Amniotic stem cell (primary cell): ENCODE measurements around the gene P2RY1.
"Not testable (repeated sequence)": the region's sequence is repeated elsewhere in the genome, so short reads cannot be mapped to it uniquely, and the experiment has no call there.

Experiments used
- DNase-seq: peaks from one replicate; lab custom pipeline; 2025; lab: John Stamatoyannopoulos, UW

P2RY1 gene

DNA sequence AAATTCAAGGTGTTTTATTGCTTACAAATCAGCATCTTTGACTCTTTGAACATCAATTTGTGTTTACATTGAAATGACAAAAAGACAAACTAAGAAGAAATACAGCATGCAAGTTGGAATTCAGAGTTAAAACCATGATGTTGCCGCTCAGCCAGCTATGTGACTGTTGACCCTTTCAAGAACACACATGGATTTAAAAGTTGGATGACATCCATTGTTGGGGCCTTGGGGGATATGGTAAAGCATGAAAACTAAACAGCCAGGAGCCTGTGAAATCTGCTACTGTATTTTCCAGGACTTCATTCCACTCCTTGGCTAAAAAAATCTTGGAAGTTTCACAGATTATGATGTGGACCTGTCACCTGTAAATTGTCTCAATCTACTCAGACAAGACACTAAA is 4.6 kb downstream of the P2RY1 start:
- DNase-seq = no peak

DNA sequence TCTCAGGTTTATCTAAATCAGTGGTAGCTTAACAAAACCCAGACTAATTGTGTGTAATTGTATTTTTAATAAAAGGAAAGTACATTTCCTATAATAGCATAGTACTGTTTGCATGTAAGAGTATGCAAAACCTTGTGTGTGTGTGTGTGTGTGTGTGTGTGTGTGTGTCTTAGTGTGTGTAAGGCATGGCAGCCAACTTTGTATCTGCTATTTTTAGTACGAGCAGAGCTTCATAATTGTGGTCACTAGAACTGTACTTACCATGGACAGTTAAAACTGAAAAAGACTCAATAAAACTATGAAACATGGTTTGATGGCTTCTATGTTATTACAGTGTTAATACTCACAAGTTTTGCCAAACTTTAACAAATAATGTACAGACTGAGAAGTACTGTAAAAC is 6.2 kb downstream of the P2RY1 start:
- no peak for DNase-seq

DNA sequence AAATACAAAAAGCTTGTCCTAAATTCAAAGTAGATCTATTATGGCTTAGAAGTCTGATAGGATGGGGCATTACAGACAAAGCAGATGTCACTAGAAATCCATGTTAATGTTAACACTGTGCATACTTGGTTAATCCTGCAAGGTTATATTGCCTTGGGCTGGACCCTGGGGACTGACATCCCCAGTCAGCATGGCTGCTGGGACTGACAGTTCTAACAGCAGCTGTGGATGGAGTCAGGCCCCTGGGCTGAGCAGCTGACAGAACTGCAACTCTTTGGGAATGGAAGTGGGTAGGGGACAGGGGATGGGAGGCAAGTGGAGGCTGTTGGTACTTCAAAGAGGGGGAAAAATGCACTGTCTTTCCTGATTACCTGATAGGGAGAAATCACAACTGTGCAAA is 7.5 kb downstream of the P2RY1 start:
- DNase-seq = no peak

DNA sequence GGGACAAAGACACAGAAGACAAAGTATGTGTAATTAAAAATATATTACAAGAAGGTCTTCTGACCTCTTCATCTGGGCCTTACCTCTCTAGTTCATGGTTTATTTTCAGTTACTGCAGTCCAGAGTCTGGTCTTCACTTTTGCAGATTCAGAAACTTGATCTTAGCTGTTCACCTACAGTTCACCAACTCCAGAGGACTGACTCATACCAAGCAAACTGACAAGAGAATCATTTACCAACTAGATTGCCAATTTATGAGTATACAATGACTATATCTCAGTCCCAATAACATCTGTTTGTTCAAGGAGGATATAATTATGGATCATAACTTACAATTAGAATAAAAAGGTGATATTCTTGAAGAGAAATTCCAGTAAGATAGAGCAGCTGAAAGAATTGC is 9.0 kb downstream of the P2RY1 start:
- no peak for DNase-seq

DNA sequence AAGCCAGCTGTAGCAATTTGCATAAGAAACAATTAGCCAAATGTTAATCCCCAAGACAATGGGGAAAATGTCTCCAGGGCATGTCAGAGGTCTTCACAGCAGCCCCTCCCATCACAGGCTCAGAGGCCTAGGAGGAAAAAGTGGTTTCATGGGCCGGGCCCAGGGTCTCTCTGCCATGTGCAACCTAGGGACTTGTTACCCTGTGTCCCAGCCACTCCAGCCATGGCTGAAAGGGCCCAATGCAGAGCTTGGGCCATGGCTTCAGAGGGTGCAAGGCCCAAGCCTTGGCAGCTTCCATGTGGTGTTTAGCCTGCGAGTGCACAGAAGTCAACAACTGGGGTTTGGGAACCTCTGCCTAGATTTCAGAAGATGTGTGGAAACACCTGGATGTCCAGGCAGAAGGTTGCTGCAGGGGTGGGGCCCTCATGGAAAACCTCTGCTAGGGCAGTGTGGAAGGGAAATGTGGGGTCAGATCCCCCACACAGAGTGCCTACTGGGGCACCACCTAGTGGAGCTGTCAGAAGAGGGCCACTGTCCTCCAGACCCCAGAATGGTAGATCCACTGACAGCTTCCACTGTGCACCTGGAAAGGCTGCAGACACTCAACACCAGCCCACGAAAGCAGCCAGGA is 11.8 kb downstream of the P2RY1 start:
- not testable (repeated sequence) for DNase-seq

DNA sequence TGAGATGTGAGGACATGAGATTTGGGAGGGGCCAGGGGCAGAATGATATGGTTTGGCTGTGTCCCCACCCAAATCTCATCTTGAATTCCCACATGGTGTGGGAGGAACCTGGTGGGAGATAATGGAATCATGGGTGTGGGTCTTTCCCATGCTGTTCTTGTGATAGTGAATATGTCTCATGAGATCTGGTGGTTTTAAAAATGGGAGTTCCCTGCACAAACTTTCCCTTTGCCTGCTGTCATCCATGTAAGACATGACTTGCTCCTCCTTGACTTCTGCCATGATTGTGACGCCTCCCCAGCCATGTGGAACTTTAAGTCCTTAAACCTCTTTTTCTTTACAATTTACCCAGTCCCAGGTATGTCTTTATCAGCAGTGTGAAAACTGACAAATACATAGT is 12.7 kb downstream of the P2RY1 start:
- not testable (repeated sequence) for DNase-seq

DNA sequence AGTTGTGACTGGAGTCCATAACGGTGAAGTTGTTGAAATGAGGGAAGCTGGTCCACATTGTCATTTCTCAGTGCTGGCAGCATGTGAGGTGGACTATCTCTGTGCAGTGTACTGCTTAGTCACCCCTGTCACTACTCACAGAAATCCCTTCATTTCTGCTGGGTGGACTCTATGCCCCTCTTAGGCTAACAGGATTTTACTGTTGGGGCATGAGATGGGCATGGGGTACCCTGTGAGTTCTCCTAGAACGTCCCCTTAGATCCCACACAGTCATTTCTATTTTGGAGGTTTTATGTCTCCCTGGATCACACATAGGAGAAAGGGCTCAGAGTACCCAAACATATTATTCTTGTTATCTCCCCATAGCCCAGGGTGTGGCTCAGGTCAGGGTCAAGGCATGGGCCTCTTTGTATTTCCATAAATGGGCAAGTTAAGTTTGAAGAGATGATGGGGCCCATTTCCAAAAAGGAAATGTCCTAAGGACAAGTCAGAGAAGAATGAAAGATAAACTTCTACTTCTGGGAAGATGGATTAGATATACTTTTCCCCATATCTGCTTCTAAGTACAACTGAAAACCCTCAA is 15.2 kb downstream of the P2RY1 start:
- DNase-seq = no peak

DNA sequence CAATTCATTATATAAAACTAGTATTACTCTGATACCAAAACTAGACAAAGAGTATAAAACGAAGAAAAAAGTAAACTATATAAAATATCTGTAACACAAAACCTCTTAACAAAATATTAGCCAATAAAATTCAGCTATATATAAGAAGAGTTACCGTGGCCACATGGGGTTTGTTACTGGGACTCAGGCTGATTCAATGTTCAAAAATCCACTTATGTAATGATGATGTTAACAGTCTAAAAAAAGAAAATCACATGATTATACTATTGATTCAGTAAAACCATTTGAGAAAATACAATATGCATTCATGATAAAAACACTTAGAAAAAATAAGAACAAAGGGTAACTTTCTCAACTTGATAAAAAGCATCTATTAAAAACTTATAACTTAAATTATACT is 18.3 kb downstream of the P2RY1 start:
- DNase-seq = no peak

DNA sequence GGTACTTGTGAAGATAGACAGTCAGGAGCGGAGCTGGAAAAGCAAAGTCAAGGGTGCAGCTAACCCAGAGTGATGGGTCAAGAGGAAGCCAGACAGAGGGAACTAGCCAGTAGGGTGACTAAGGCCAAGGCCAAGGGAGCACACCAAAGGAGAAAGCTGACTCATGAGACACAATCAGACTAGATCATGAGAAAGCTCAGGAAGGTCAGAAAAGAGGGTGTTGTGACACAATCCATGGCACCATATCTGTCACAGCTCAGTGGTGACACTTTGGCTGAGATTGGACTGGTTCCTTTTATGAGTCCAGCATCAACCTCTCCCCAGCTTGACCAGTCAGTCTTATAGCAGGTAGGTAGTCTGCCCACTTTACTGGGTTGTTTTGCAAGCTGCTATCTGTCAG is 22.2 kb downstream of the P2RY1 start:
- no peak for DNase-seq

DNA sequence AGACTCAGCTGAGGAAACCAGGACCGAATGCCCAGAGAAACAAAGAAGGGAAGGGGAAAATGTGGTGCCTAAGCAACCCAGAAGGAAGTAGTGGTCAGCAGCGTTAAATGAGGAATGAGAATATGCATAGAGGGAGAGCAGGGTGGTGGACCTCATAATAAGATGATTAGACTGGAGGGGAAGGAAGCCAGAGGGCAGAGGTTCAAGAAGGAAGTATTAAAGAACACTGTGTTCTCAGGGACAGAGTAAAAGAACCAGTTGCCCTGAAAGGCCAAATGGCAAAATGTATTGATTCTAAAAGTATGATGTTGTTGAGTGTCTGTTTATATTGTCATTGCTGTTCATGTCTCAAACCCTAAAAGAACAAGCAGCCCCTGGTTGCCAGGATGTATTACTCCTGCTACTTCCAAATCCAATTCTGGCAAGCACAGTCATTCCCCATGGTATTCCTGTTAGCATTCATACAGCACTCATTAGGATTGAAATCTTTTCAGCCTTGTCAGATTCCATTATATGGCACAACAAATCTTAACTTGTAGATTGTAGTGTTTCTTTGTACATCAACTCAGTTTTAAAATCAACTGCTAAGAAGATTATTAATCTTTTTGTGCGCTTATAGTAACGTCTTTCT is 23.4 kb downstream of the P2RY1 start:
- DNase-seq = no peak

DNA sequence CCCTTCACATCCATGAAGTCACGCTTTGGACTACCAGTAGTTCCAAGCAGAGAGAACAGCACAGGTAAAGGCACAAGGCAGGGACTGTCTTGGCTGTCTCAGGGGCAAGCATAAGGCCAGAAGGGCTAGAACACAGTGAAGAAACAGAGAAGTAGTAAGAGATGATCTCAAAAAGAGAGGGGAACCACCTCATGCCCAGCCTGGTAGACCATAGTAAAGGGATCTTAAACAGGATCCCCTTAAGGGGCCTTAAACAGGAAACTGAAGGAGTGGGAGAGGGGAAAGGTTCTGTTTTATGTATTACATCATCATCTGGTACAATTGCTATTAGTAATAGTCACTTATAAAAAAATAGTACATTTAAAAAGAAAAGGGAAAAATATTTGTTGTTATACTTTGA is 25.8 kb downstream of the P2RY1 start:
- DNase-seq = no peak

DNA sequence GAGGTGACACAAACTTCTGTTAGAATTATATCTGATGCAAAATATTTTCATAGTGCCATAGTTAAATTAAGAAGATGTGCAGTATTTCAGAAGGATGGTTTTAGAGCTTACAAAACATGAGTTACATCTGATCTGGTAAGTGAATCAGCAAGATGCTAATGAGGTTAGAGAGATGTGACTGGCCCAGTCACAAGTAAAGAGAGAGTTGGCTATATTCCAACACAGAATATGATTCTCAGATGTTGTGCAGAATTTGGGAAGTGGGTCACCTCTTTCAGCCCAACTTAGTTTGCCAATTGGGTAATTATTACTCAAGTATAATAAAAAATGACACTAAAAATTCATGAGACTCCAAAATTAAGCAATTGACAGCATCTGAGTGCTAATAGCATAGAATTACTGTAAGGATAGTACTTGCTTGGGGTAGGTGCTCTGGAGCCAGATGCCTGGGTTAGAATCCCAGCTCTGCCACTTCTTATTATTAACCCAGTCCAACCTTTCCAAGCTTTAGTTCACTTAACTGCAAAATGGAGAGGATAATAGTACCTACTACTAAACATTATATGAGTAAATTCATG is 30.8 kb downstream of the P2RY1 start:
- DNase-seq = no peak

DNA sequence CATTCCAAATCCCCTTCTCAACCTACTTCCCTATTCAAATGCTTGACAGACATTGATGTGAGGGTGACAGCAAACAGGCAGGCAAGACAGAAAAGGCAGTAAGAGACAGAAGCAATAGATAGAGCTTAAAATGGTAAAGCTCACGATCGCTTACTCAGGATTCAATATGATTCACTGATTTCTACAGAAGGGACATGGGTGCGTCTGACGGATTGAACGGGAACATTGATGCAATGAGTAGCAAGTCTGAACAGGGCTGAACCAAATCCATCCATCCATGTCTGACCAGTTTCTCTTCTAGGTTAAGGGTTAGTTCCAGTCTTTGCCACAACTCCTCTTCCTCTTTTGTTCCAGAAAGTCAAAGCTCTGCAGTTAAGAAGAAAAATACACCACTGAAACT is 35.1 kb downstream of the P2RY1 start:
- no peak for DNase-seq

DNA sequence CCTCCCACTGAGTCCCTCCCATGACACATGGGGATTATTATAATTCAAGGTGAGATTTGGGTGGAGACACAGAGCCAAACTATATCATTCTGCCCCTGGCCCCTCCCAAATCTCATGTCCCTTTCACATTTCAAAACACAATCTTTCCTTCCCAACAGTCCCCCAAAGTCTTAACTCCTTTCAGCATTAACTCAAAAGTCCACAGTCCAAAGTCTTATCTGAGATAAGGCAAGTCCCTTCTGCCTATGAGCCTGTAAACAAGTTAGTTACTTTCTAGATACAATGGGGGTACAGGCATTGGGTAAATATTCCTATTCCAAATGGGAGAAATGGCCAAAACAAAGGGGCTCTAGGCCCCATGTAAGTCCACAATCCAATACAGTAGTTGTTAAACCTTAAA is 38.4 kb downstream of the P2RY1 start:
- not testable (repeated sequence) for DNase-seq

DNA sequence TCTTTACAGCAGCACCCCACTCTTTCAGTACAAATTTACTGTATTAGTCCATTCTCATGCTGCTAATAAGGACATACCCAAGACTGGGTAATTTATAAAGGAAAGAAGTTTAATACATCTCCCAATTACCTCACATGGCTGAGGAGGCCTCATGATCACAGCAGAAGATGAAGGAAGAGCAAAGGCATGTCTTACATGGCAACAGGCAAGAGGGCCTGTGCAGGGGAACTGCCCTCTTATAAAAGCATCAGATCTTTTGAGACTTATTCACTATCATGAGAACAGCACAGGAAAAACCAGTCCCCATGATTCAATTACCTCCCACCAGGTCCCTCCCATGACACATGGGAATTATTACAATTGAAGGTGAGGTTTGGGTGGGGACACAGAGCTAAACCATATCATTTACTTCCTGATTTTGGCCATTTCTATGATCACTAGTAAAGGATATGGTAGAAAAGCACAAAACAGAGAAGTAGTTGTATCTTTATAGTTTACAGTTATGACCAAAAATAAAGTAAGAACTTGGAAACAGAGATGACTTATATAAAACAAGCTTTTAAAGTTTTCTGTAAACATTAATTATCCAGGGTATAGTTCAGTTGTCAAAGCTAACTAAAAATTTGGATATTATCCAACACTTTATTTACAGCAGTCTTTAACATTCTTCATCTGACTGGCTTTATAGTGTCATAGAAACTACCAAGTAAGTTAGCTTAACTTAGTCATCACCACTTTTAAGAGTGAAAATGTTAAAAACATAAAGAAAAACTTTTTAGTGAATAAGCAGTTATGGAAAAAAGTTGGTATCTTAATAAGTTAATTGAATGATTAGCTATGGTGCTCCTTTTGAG is 40.2 kb downstream of the P2RY1 start:
- DNase-seq = no peak

DNA sequence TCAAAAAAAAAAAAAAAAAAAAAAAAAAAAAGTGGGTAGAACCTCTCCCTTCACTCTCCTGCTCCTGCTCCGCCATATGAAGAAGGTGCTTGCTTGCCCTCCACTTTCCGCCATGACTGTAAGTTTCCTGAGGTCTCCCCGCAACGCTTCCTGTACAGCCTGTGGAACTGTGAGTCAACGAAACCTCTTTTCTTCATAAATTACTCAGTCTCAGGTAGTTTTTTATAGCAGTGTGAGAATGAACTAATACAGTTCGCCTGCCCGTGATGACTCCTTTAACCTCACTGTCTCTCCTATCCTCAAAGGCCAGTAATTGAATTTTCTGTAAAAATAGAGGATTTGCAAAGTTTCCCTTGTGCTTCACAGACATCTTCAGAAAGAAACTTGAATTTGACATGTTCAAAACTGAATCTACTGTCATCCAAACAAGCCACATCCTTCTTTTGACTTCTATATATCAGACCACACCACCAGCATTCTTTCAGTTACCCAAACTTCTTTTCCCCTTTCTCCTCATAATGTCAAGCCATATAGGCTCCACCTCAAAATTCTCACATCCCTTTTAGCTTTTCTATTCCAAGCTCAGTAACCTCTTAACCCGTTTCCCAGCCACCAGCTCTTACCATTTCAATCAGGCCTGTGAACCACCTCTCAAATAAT is 44.3 kb downstream of the P2RY1 start:
- DNase-seq = no peak

DNA sequence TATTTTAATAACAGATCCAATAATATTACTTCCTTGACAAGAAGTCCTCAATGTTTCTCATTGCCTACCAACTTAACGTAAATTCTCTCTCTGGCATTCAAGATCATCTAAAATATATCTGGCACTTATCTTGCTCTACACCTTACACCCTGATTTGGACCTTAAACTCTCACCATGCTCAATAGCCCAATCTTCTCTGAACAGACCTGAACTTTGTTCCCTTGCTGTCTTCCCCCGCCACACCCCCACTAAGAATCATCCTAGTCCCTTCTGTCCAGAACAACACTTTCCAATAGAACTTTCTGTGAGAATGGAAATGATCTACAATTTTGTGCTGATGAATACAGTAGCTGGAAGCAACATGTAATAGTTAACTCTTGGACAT is 44.9 kb downstream of the P2RY1 start:
- DNase-seq = no peak

DNA sequence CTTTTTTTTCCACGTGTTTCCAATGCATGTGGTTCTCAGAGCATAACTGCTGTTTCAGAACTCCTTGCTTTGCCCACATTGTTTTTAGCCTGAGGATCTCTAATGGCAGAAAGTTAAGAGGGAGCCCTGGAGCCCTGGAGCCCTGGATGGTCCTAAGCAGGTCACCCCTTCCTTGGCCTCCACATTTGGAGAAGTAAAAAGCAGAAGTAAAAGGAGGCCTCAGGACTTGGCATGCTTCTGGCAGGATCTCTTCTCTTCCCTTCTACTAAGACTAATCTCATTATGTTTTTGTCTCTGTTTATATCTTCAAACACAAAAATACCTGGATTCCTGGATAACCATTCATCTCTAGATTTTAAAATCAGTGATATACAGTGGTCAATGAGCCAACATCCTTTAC is 50.1 kb downstream of the P2RY1 start:
- DNase-seq = no peak
